Thyroid gland (tissue), 4 donors: ENCODE measurements around the gene PRPF40A.
"Not testable (repeated sequence)": the region's sequence is repeated elsewhere in the genome, so short reads cannot be mapped to it uniquely, and the experiment has no call there.

Experiments used
- POLR2A ChIP-seq, 2 donors: fragments of 450-650 bp; IDR thresholded peaks; one replicate each; pipeline ENCODE4 v1.6.1; 2017; ENCODE audit warnings: antibody characterized with exemption in 2 of 2, mild to moderate bottlenecking in 2 of 2, moderate library complexity in 1 of 2
- TF ChIP-seq, protein P1 (sequence below), 6 experiments: fragments of 200-600 bp in 3 of 6; fragments of 450-650 bp in 3 of 6; sonication (generic) in 3 of 6; IDR thresholded peaks; one replicate each; pipeline ENCODE4 v1.5.1; 2016 to 2019; ENCODE audit warnings: antibody characterized with exemption in 6 of 6, mild to moderate bottlenecking in 2 of 6, inconsistent platforms in 1 of 6, moderate library complexity in 1 of 6

- TF ChIP-seq, protein P1, sequence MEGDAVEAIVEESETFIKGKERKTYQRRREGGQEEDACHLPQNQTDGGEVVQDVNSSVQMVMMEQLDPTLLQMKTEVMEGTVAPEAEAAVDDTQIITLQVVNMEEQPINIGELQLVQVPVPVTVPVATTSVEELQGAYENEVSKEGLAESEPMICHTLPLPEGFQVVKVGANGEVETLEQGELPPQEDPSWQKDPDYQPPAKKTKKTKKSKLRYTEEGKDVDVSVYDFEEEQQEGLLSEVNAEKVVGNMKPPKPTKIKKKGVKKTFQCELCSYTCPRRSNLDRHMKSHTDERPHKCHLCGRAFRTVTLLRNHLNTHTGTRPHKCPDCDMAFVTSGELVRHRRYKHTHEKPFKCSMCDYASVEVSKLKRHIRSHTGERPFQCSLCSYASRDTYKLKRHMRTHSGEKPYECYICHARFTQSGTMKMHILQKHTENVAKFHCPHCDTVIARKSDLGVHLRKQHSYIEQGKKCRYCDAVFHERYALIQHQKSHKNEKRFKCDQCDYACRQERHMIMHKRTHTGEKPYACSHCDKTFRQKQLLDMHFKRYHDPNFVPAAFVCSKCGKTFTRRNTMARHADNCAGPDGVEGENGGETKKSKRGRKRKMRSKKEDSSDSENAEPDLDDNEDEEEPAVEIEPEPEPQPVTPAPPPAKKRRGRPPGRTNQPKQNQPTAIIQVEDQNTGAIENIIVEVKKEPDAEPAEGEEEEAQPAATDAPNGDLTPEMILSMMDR (IDR thresholded peaks at IDR 0.05): not testable (repeated sequence)
- TF ChIP-seq POLR2A (IDR thresholded peaks at IDR 0.05): not testable (repeated sequence)
These were observed 22.4 kb upstream of the PRPF40A start for GRCh38 chr2:152739705-152740104.
